Calu3 (cell line): ENCODE measurements around the gene SLC12A3. TPM values are rescaled to one million over a fixed set of nuclear protein-coding genes. Genes with fewer than 3 reads are reported as not detected.

Experiments used
- BruUV-seq: library from RNA; stranded (reverse); fragments of 400-500 nt; replicated peaks from 2 replicates; lab custom pipeline; 2021; lab: Mats Ljungman, UMichigan
- CTCF ChIA-PET: fragments of 300-600 bp; sonication (Branson Sonifier 250); formaldehyde crosslinking; loops from one replicate; lab custom pipeline; 2022; ENCODE audit warnings: antibody characterized with exemption; lab: Charles Lee
- DNase-seq: peaks from one replicate; pipeline ENCODE4 v3.0.0; 2022
- H3K27ac Mint-ChIP-seq: one replicate; pipeline ENCODE4 v1.8.0; 2022; ENCODE audit warnings: mixed read lengths; ENCODE audit not compliant: unreplicated experiment
- H3K27me3 Mint-ChIP-seq: one replicate; pipeline ENCODE4 v1.8.0; 2022; ENCODE audit warnings: mixed read lengths; ENCODE audit not compliant: unreplicated experiment
- H3K36me3 Mint-ChIP-seq: one replicate; pipeline ENCODE4 v1.8.0; 2022; ENCODE audit warnings: mild to moderate bottlenecking, moderate library complexity, mixed read lengths; ENCODE audit not compliant: insufficient read depth, unreplicated experiment
- H3K4me1 Mint-ChIP-seq: one replicate; pipeline ENCODE4 v1.8.0; 2022; ENCODE audit warnings: mild to moderate bottlenecking, low read depth, mixed read lengths; ENCODE audit not compliant: unreplicated experiment
- H3K4me3 Mint-ChIP-seq: one replicate; pipeline ENCODE4 v1.8.0; 2022; ENCODE audit warnings: mild to moderate bottlenecking, low read depth, moderate library complexity, mixed read lengths; ENCODE audit not compliant: unreplicated experiment
- H3K9me3 Mint-ChIP-seq: one replicate; pipeline ENCODE4 v1.8.0; 2022; ENCODE audit warnings: low read depth, mixed read lengths; ENCODE audit not compliant: unreplicated experiment
- CTCF ChIP-seq: fragments of 200-600 bp; IDR thresholded peaks from one replicate; pipeline ENCODE4 v1.8.0; 2022; ENCODE audit warnings: antibody characterized with exemption; ENCODE audit not compliant: unreplicated experiment
- intact Hi-C: fragments of 100-400 bp; cut with micrococcal nuclease; formaldehyde crosslinking; loops from one replicate; pipeline ENCODE4 v1.10.0; 2022; ENCODE audit not compliant: unreplicated experiment
- total RNA-seq: library from RNA; stranded (reverse); gene quantifications from 2 replicates; pipeline ENCODE4 v1.2.3, GENCODE V29; 2022

The SLC12A3 gene
- total RNA-seq, 1 experiment from 2014 or later, result not detected

GRCh38 chr16:56953006-56953405, 88.0 kb downstream of the SLC12A3 start:
- intact Hi-C loops, result loop anchor here (2.0 kb wide), 1 partner anchor 82 kb away; no protein-coding TSS in a partner anchor
- H3K36me3 Mint-ChIP-seq, result peaks cover 30% of the 10 kb centered on the region
- CTCF ChIA-PET, result no interaction called here
- DNase-seq, result no peak
- H3K27me3 Mint-ChIP-seq, result no peaks in the 10 kb centered on the region
- no peaks in the 10 kb centered on the region for H3K4me1 Mint-ChIP-seq
- H3K4me3 Mint-ChIP-seq, result no peak overlapping the region
- no peak for TF ChIP-seq CTCF
- H3K9me3 Mint-ChIP-seq, result no peaks in the 10 kb centered on the region
- no peak overlapping the region for H3K27ac Mint-ChIP-seq
- no TSS peak for BruUV-seq

GRCh38 chr16:56956076-56956475, 91.1 kb downstream of the SLC12A3 start:
- DNase-seq, result no peak
- Mint-ChIP-seq H3K4me3 (no peak overlapping the region), H3K4me1 (no peaks in the 10 kb centered on the region), H3K27ac (no peak overlapping the region), H3K27me3 (peaks cover 21% of the 10 kb centered on the region), H3K36me3 (peaks cover 9% of the 10 kb centered on the region), H3K9me3 (no peaks in the 10 kb centered on the region)
- CTCF ChIA-PET, result no interaction called here
- no TSS peak for BruUV-seq
- no peak for TF ChIP-seq CTCF
- intact Hi-C loops, result no loop called here

GRCh38 chr16:56956756-56957155, 91.7 kb downstream of the SLC12A3 start:
- H3K4me1 Mint-ChIP-seq, result no peaks in the 10 kb centered on the region
- no peak overlapping the region for H3K27ac Mint-ChIP-seq
- BruUV-seq, result no TSS peak
- CTCF ChIA-PET, result no interaction called here
- intact Hi-C loops, result no loop called here
- peaks cover 21% of the 10 kb centered on the region for H3K27me3 Mint-ChIP-seq
- no peak overlapping the region for H3K4me3 Mint-ChIP-seq
- H3K36me3 Mint-ChIP-seq, result peaks cover 2% of the 10 kb centered on the region
- TF ChIP-seq CTCF, result no peak
- DNase-seq, result no peak
- no peaks in the 10 kb centered on the region for H3K9me3 Mint-ChIP-seq

GRCh38 chr16:56960681-56961281, 95.8 kb downstream of the SLC12A3 start:
- CTCF ChIA-PET, result interaction anchor here (0.7 kb wide), 1 partner anchor 136 kb away, joined by 3 read pairs; no protein-coding TSS in a partner anchor
- intact Hi-C loops, result no loop called here
- peaks cover 6% of the 10 kb centered on the region for H3K36me3 Mint-ChIP-seq
- H3K9me3 Mint-ChIP-seq, result no peaks in the 10 kb centered on the region
- H3K4me1 Mint-ChIP-seq, result peaks cover 13% of the 10 kb centered on the region
- DNase-seq, result no peak
- no peak for TF ChIP-seq CTCF
- H3K4me3 Mint-ChIP-seq, result no peak overlapping the region
- no TSS peak for BruUV-seq
- no peak overlapping the region for H3K27ac Mint-ChIP-seq
- peaks cover 21% of the 10 kb centered on the region for H3K27me3 Mint-ChIP-seq
